Neutrophil (primary cell): ENCODE results near the gene HSPB6.
"Not testable (repeated sequence)": the region's sequence is repeated elsewhere in the genome, so short reads cannot be mapped to it uniquely, and the experiment has no call there.

ENCODE experiments used
- H3K27ac ChIP-seq: fragments of 200-600 bp; sonication (generic); 2 replicates; pipeline ENCODE4 v1.5.1; 2016; ENCODE audit warnings: mild to moderate bottlenecking, moderate library complexity
- H3K27me3 ChIP-seq: fragments of 200-600 bp; sonication (generic); 2 replicates; pipeline ENCODE4 v1.6.0; 2016; ENCODE audit warnings: mild to moderate bottlenecking
- H3K36me3 ChIP-seq: fragments of 200-600 bp; sonication (generic); 2 replicates; pipeline ENCODE4 v1.5.1; 2017
- H3K4me1 ChIP-seq, 2 experiments: fragments of 200-600 bp in 1 of 2; sonication (generic) in 1 of 2; 1 replicate in 1 of 2; 2 replicates in 1 of 2; pipeline versions ENCODE4 v1.5.1 to v1.6.1; 2013 to 2016; ENCODE audit warnings: low read depth in 1 of 2, low read length in 1 of 2, mild to moderate bottlenecking in 1 of 2, moderate library complexity in 1 of 2; ENCODE audit not compliant: control insufficient read depth in 1 of 2, insufficient read depth in 1 of 2
- H3K4me3 ChIP-seq, 2 experiments: fragments of 200-600 bp in 1 of 2; sonication (generic) in 1 of 2; 1 replicate in 1 of 2; 2 replicates in 1 of 2; pipeline ENCODE4 v1.5.1; 2013 to 2016; ENCODE audit warnings: low read depth in 1 of 2, low read length in 1 of 2, mild to moderate bottlenecking in 1 of 2, moderate library complexity in 1 of 2
- H3K9me3 ChIP-seq: fragments of 200-600 bp; sonication (generic); 2 replicates; pipeline ENCODE4 v1.5.1; 2016
- TF ChIP-seq, protein P1 (sequence below): fragments of 200-600 bp; sonication (generic); IDR thresholded peaks from 2 replicates; pipeline ENCODE4 v1.5.1; 2016; ENCODE audit warnings: antibody characterized with exemption

Gene HSPB6

DNA sequence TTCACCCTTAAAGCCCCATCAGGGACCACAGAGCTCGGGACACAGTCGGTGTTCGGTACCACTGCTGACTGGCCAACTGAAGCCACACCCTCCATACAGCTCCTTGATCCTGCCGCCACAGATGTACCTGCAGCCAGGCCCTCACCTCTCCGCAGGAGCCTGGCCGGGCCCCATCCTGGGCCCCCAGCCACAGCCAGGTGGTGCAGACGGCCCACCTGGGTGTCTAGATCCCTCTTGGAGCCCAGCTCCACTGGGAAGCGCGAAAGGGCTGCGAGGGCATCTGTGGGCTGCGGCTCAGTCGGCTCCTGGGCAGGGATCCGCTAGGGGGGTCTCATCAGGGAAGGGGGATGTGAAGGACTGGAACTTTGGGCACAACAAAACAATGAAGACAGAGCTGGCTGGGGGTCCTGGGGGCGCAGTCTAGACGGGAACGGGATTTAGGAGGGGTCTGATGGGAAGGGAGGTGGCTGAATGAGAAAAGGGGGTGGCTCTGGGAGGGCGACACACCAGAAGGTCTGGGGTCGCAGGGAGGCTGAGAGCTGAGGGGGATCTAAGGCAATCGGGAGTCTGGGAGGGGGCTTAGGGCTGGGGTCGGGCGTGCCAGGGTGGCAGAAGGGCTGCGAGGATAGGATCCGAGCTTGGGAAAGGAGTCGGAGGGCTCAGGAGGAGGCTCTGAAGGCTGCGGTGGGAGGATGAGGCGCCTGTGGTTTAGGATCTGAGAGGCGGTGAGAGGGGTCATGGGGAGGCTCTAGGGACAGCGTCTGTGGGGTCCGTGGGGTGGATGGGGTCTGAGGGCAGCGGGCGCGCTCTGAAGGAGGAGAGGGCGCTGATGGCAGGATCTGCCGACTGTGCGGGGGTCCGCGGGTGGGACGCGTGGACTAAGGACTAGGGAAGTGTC lies 40.1 kb upstream of the HSPB6 start:
- TF ChIP-seq, protein P1, sequence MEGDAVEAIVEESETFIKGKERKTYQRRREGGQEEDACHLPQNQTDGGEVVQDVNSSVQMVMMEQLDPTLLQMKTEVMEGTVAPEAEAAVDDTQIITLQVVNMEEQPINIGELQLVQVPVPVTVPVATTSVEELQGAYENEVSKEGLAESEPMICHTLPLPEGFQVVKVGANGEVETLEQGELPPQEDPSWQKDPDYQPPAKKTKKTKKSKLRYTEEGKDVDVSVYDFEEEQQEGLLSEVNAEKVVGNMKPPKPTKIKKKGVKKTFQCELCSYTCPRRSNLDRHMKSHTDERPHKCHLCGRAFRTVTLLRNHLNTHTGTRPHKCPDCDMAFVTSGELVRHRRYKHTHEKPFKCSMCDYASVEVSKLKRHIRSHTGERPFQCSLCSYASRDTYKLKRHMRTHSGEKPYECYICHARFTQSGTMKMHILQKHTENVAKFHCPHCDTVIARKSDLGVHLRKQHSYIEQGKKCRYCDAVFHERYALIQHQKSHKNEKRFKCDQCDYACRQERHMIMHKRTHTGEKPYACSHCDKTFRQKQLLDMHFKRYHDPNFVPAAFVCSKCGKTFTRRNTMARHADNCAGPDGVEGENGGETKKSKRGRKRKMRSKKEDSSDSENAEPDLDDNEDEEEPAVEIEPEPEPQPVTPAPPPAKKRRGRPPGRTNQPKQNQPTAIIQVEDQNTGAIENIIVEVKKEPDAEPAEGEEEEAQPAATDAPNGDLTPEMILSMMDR = no peak

DNA sequence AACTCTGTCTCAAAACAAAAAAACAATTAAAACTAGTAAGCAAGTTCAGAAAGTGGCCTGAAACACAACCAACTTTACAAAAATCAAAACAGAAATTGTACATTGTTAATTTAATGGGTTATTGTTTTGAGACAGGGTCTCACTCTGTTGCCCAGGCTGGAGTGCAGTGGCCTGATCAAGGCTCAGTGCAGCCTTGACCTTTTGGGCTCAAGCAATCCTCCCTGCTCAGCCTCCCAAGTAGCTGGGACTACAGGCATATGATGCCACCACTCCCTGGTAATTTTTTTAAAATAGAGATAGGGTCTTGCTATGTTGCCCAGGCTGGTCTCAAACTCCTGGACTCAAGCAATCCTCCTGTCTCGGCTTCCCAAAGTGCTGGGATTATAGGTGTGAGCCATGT lies 38.7 kb upstream of the HSPB6 start:
- peaks cover 49% of the 10 kb centered on the region for H3K27me3 ChIP-seq
- H3K27ac ChIP-seq, H3K36me3 ChIP-seq, H3K4me3 ChIP-seq, H3K9me3 ChIP-seq, H3K4me1 ChIP-seq: not testable (repeated sequence)

More for the DNA sequence above, 40.1 kb upstream of the HSPB6 start:
- Histone ChIP-seq H3K27ac (no peak overlapping the region), H3K27me3 (peaks cover 49% of the 10 kb centered on the region), H3K36me3 (no peaks in the 10 kb centered on the region), H3K9me3 (no peaks in the 10 kb centered on the region), H3K4me1 (peaks cover 5 to 8% of the 10 kb centered on the region in 2 experiments), H3K4me3 (no peak overlapping the region)

DNA sequence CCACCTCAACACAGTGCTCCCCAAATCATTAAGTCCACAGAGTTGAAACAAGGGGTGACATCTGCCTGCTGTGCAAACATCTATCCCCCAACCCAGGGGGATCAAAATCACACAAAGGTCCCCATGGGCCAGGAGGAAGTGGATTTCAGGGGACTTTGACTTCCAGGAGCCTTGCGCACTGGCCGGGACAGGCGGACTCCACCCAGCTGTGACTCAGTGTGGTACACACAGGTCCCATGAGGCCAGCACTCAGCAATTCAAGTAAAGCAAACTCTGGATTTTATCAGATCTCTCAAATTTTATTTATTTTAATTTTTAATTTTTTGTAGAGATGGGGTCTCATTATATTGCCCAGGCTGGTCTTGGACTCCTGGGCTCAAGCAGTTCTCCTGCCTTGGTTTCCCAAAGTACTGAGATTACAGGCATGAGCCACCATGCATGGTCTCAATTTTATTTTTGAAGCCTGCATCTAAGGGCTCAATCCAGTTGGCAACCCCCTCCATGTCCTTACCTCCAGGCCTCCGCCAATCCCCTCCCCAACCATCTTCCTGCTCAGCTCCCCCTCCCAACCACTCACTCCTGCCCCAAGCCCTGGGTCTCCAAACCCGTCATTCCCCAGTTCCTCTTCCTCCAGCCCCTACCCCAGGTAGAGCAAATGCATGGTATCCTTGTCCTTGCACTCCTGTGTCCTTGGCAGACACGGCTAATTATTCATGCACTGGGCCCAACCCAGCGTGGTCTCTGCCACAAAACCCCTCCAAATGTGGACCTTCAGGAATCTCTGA lies 36.7 kb upstream of the HSPB6 start:
- H3K36me3 ChIP-seq = peaks cover 4% of the 10 kb centered on the region
- TF ChIP-seq, protein P1 = no peak
- H3K4me3 ChIP-seq = no peak overlapping the region
- H3K27ac ChIP-seq = no peak overlapping the region
- H3K9me3 ChIP-seq = no peaks in the 10 kb centered on the region
- peaks cover 41% of the 10 kb centered on the region for H3K27me3 ChIP-seq
- H3K4me1 ChIP-seq = peaks cover 5 to 8% of the 10 kb centered on the region in 2 experiments

DNA sequence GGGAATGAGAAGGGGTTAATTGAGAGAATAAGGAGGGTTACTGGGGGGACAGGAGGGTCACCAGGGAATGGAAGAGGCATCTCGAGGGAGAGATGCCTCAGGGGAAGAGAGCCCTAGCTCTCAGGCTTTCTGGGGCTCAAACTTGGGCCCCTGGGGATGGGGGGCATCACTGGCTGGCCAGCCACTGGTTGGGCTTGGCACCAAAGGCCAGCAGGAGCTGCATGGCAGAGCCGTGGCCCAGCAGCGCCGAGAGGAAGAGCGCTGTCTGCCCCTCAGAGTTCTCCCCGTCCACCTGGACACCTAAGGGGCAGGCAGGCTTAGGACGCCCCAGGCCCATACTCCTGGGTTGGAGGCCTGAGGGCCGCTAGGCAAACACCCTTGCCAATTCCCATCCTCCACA lies 36.1 kb upstream of the HSPB6 start:
- H3K9me3 ChIP-seq = no peaks in the 10 kb centered on the region
- no peak overlapping the region for H3K4me3 ChIP-seq
- TF ChIP-seq, protein P1 = no peak
- peaks cover 3 to 6% of the 10 kb centered on the region in 2 experiments for H3K4me1 ChIP-seq
- H3K27ac ChIP-seq = no peak overlapping the region
- peaks cover 7% of the 10 kb centered on the region for H3K36me3 ChIP-seq
- H3K27me3 ChIP-seq = peaks cover 34% of the 10 kb centered on the region

DNA sequence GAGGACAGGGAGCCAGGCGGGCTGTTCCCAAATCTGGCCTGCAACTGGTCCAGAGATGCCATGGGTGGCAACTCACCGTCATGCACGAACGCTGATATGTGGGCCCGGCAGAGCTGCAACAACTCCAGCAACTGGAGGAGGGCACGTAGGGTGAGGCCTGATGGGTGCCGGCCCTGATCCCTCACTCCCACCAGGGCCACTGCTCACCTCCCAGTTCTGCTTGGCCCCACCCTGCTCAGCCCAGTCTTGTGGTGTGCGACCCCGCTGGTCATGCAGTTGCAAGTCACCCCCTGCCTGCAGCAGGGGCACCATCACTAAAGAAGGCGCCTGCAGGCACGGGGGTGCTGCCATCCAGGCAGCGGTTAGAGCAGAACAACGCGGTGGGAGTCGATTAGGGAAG lies 35.5 kb upstream of the HSPB6 start:
- H3K9me3 ChIP-seq = no peaks in the 10 kb centered on the region
- TF ChIP-seq, protein P1 = no peak
- H3K4me3 ChIP-seq = no peak overlapping the region
- H3K4me1 ChIP-seq = no peaks in the 10 kb centered on the region
- peaks cover 28% of the 10 kb centered on the region for H3K27me3 ChIP-seq
- H3K27ac ChIP-seq = no peak overlapping the region
- H3K36me3 ChIP-seq = peaks cover 13% of the 10 kb centered on the region
